Measurements from ENCODE around the gene BAIAP2L1. TPM values are rescaled to one million over a fixed set of nuclear protein-coding genes. Genes with fewer than 3 reads are reported as not detected.
"Not testable (repeated sequence)": the region's sequence is repeated elsewhere in the genome, so short reads cannot be mapped to it uniquely, and the experiment has no call there.

The BAIAP2L1 gene
- total and polyA plus RNA-seq, 4 donors = 0.23 to 5.4 (median 2.7) TPM

DNA sequence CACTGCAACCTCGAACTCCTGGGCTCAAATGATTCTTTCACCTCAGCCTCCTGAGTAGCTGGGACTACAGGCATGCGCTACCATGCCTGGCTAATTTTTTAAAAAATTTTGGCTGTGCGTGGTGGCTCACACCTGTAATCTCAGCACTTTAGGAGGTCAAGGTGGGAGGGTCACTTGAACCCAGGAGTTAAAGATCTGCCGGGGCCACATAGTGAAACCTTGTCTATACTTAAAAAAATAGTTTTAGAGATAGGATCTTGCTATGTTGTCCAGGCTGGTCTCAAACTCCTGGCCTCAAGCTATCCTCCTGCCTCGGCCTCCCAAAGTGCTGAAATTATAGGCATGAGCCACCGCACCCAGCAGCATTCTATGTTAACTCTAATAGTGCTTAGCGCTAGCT is 7.3 kb upstream of the BAIAP2L1 start:
- H3K36me3 ChIP-seq (ENCODE audit: control insufficient read depth in 1 of 2, insufficient read depth in 2 of 2, low read length in 1 of 2); DNase-seq; H3K27ac ChIP-seq (ENCODE audit: low read depth in 1 of 2, low read length in 2 of 2); intact Hi-C loops (cut with DNase I); H3K4me1 ChIP-seq (ENCODE audit: control insufficient read depth in 1 of 2, insufficient read depth in 2 of 2, low read length in 2 of 2); ATAC-seq (ENCODE audit: low FRiP score); H3K4me3 ChIP-seq (ENCODE audit: low read length in 2 of 2); H3K27me3 ChIP-seq (ENCODE audit: control insufficient read depth in 1 of 2, insufficient read depth in 2 of 2, low read length in 1 of 2); H3K9me3 ChIP-seq (ENCODE audit: control insufficient read depth, low read length): not testable (repeated sequence)
- 96% methylated on average over 7 of the region's 7 CpGs for whole genome bisulfite sequencing, 2 donors

DNA sequence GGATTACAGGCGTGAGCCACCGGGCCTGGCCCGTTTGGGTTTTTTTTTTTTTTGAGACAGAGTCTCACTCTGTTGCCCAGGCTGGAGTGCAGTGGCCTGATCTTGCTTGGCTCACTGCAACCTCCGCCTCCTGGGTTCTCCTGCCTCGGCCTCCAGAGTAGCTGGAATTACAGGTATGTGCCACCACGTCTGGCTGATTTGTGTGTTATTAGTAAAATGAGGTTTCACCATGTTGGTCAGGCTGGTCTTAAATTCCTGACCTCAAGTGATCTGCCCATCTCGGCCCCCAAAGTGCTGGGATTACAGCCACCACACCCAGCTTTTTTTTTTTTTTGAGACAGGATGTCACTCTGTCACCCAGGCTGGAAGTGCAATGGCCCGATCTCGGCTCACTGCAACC is 5.9 kb upstream of the BAIAP2L1 start:
- H3K9me3 ChIP-seq (ENCODE audit: control insufficient read depth, low read length) = no peaks in the 10 kb centered on the region
- ATAC-seq (ENCODE audit: low FRiP score) = no peak
- intact Hi-C loops (cut with DNase I) = no loop called here

GRCh38 chr7:98404840-98405239 is 4.0 kb upstream of the BAIAP2L1 start:
- 78 to 85% methylated on average over 2 of the region's 2 CpGs for WGBS, 2 donors
- ATAC-seq (ENCODE audit: low FRiP score) (no peak), DNase-seq (no peak)
- Histone ChIP-seq H3K4me3 (ENCODE audit: low read length in 2 of 2) (no peak overlapping the region), H3K36me3 (ENCODE audit: control insufficient read depth in 1 of 2, insufficient read depth in 2 of 2, low read length in 1 of 2) (no peaks in the 10 kb centered on the region), H3K27me3 (ENCODE audit: control insufficient read depth in 1 of 2, insufficient read depth in 2 of 2, low read length in 1 of 2) (no peaks in the 10 kb centered on the region), H3K4me1 (ENCODE audit: control insufficient read depth in 1 of 2, insufficient read depth in 2 of 2, low read length in 2 of 2) (no peaks in the 10 kb centered on the region), H3K27ac (ENCODE audit: low read depth in 1 of 2, low read length in 2 of 2) (no peak overlapping the region), H3K9me3 (ENCODE audit: control insufficient read depth, low read length) (no peaks in the 10 kb centered on the region)
- intact Hi-C loops (cut with DNase I) = no loop called here

More for the DNA sequence above, 5.9 kb upstream of the BAIAP2L1 start:
- no peaks in the 10 kb centered on the region for H3K27me3 ChIP-seq (ENCODE audit: control insufficient read depth in 1 of 2, insufficient read depth in 2 of 2, low read length in 1 of 2)
- DNase-seq = no peak
- H3K4me3 ChIP-seq (ENCODE audit: low read length in 2 of 2) = no peak overlapping the region
- H3K36me3 ChIP-seq (ENCODE audit: control insufficient read depth in 1 of 2, insufficient read depth in 2 of 2, low read length in 1 of 2) = no peaks in the 10 kb centered on the region
- no peaks in the 10 kb centered on the region for H3K4me1 ChIP-seq (ENCODE audit: control insufficient read depth in 1 of 2, insufficient read depth in 2 of 2, low read length in 2 of 2)
- no peak overlapping the region for H3K27ac ChIP-seq (ENCODE audit: low read depth in 1 of 2, low read length in 2 of 2)
- WGBS, 2 donors = 86 to 89% methylated on average over 9 of the region's 9 CpGs

DNA sequence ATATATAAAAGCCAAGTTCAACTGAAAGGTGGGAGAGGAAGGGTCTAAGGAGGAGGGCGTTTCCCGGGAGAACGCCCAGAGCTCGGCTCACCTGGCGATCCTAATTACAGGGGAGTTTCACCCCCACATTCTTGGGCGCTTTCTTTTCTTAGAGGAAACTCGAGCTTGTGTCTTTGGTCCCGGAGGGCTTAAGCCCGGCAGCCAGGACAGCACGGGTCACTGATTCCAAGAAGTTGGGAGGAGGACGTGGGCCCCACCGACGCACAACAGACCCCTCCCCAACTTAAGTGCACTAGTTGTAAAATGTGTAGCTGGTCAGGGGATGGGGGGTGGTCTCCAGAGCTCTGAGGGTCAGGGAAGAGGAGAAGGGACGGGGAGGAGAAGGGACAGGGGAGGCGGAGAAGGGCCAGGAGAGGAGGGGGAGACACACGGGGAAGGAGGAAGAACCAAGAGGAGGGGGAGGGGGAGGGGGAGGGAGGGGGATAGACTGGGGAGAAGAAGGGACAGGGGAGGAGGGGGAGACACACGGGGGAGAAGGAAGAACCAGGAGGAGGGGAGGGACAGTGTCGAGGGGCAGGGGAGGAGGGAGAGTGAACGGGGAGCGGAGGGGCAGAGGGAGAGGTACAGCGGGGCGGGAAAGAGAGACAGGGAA is 874 bp downstream of the BAIAP2L1 start:
- Histone ChIP-seq H3K27me3 (ENCODE audit: control insufficient read depth in 1 of 2, insufficient read depth in 2 of 2, low read length in 1 of 2) (no peaks in the 10 kb centered on the region), H3K4me3 (ENCODE audit: low read length in 2 of 2) (no peak overlapping the region), H3K36me3 (ENCODE audit: control insufficient read depth in 1 of 2, insufficient read depth in 2 of 2, low read length in 1 of 2) (no peaks in the 10 kb centered on the region), H3K9me3 (ENCODE audit: control insufficient read depth, low read length) (no peaks in the 10 kb centered on the region), H3K4me1 (ENCODE audit: control insufficient read depth in 1 of 2, insufficient read depth in 2 of 2, low read length in 2 of 2) (no peaks in the 10 kb centered on the region), H3K27ac (ENCODE audit: low read depth in 1 of 2, low read length in 2 of 2) (no peak overlapping the region)
- ATAC-seq (ENCODE audit: low FRiP score) (no peak), DNase-seq (no peak)
- intact Hi-C loops (cut with DNase I) = no loop called here
- 5 to 6% methylated on average over 18 to 20 of the region's 22 CpGs for WGBS, 2 donors

GRCh38 chr7:98399462-98399861 is 1.4 kb downstream of the BAIAP2L1 start:
- no peak overlapping the region for H3K27ac ChIP-seq (ENCODE audit: low read depth in 1 of 2, low read length in 2 of 2)
- 12 to 21% methylated on average over 7 of the region's 7 CpGs for WGBS, 2 donors
- no peaks in the 10 kb centered on the region for H3K27me3 ChIP-seq (ENCODE audit: control insufficient read depth in 1 of 2, insufficient read depth in 2 of 2, low read length in 1 of 2)
- no peaks in the 10 kb centered on the region for H3K9me3 ChIP-seq (ENCODE audit: control insufficient read depth, low read length)
- ATAC-seq (ENCODE audit: low FRiP score) (no peak), DNase-seq (no peak)
- H3K4me3 ChIP-seq (ENCODE audit: low read length in 2 of 2) = no peak overlapping the region
- H3K4me1 ChIP-seq (ENCODE audit: control insufficient read depth in 1 of 2, insufficient read depth in 2 of 2, low read length in 2 of 2) = no peaks in the 10 kb centered on the region
- H3K36me3 ChIP-seq (ENCODE audit: control insufficient read depth in 1 of 2, insufficient read depth in 2 of 2, low read length in 1 of 2) = no peaks in the 10 kb centered on the region
- intact Hi-C loops (cut with DNase I) = no loop called here

DNA sequence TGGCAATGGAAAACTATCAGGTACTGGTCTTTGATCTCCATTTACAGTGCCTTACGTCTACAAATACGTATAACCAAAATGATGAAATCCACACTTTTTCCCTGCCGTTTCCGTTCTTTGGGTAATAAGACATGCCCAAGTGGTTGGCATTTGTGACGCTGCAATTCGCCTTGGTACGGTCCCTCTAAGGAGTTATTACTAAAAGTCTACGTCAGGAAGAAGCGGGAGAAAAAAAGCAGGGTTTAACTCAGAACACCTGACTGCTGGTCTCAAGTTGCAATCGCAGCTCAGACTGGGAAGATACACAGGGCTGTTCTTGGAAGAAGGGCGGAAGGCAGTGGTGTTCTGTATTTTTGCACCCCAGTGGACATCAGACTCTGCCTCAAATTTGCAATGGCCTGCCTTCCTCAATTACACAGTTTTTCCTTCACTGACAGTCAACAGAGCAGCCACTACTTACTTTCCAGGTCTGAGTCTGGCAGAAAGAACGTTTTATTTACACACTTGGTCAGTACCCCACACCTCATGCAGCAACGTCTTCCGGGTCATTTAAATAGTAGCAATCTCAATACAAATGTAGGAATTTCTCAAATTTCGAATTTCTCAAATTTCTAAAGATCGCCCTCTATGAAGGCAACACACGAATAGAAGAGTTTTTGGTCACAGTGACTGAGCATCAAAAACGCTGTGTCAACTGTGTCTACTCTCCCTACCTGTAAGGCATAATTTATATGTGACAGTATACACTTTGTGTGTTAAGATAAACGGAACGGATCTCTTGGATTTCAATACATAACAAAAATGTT is 2.1 kb downstream of the BAIAP2L1 start:
- no peak for ATAC-seq (ENCODE audit: low FRiP score)
- DNase-seq = no peak
- H3K9me3 ChIP-seq (ENCODE audit: control insufficient read depth, low read length) = no peaks in the 10 kb centered on the region
- no peaks in the 10 kb centered on the region for H3K36me3 ChIP-seq (ENCODE audit: control insufficient read depth in 1 of 2, insufficient read depth in 2 of 2, low read length in 1 of 2)
- no peaks in the 10 kb centered on the region for H3K4me1 ChIP-seq (ENCODE audit: control insufficient read depth in 1 of 2, insufficient read depth in 2 of 2, low read length in 2 of 2)
- no peak overlapping the region for H3K27ac ChIP-seq (ENCODE audit: low read depth in 1 of 2, low read length in 2 of 2)
- no peak overlapping the region for H3K4me3 ChIP-seq (ENCODE audit: low read length in 2 of 2)
- no peaks in the 10 kb centered on the region for H3K27me3 ChIP-seq (ENCODE audit: control insufficient read depth in 1 of 2, insufficient read depth in 2 of 2, low read length in 1 of 2)
- 45 to 51% methylated on average over 20 of the region's 20 CpGs for WGBS, 2 donors
- intact Hi-C loops (cut with DNase I) = no loop called here

GRCh38 chr7:98396768-98397167 is 4.1 kb downstream of the BAIAP2L1 start:
- Histone ChIP-seq H3K4me1 (ENCODE audit: control insufficient read depth in 1 of 2, insufficient read depth in 2 of 2, low read length in 2 of 2) (no peaks in the 10 kb centered on the region), H3K27ac (ENCODE audit: low read depth in 1 of 2, low read length in 2 of 2) (no peak overlapping the region), H3K27me3 (ENCODE audit: control insufficient read depth in 1 of 2, insufficient read depth in 2 of 2, low read length in 1 of 2) (no peaks in the 10 kb centered on the region), H3K4me3 (ENCODE audit: low read length in 2 of 2) (no peak overlapping the region), H3K9me3 (ENCODE audit: control insufficient read depth, low read length) (no peaks in the 10 kb centered on the region), H3K36me3 (ENCODE audit: control insufficient read depth in 1 of 2, insufficient read depth in 2 of 2, low read length in 1 of 2) (no peaks in the 10 kb centered on the region)
- DNase-seq = no peak
- 94 to 99% methylated on average over 2 of the region's 2 CpGs for WGBS, 2 donors
- intact Hi-C loops (cut with DNase I) = no loop called here
- ATAC-seq (ENCODE audit: low FRiP score) = no peak

DNA sequence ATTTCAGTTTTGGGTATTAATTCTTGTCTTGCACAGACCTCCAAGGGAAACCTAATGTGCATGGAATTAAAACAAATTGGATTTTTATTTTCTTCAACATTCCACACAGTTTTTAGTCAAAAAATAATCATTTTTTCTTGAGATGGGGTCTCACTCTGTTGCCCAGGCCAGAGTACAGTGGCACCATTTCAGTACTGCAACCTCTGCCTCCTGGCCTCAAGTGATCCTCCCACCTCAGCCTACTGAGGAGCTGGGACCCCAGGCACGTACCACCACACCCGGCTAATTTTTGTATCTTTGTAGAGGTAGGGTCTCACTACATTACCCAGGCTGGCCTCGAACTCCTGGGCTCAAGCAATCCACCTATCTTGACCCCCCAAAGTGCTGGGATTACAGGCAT is 4.9 kb downstream of the BAIAP2L1 start:
- intact Hi-C loops (cut with DNase I) = no loop called here
- Histone ChIP-seq H3K4me1 (ENCODE audit: control insufficient read depth in 1 of 2, insufficient read depth in 2 of 2, low read length in 2 of 2) (no peaks in the 10 kb centered on the region), H3K9me3 (ENCODE audit: control insufficient read depth, low read length) (no peaks in the 10 kb centered on the region), H3K4me3 (ENCODE audit: low read length in 2 of 2) (no peak overlapping the region), H3K27ac (ENCODE audit: low read depth in 1 of 2, low read length in 2 of 2) (no peak overlapping the region), H3K36me3 (ENCODE audit: control insufficient read depth in 1 of 2, insufficient read depth in 2 of 2, low read length in 1 of 2) (no peaks in the 10 kb centered on the region), H3K27me3 (ENCODE audit: control insufficient read depth in 1 of 2, insufficient read depth in 2 of 2, low read length in 1 of 2) (no peaks in the 10 kb centered on the region)
- 89 to 92% methylated on average over 3 of the region's 3 CpGs for WGBS, 2 donors
- ATAC-seq (ENCODE audit: low FRiP score) (no peak), DNase-seq (no peak)

DNA sequence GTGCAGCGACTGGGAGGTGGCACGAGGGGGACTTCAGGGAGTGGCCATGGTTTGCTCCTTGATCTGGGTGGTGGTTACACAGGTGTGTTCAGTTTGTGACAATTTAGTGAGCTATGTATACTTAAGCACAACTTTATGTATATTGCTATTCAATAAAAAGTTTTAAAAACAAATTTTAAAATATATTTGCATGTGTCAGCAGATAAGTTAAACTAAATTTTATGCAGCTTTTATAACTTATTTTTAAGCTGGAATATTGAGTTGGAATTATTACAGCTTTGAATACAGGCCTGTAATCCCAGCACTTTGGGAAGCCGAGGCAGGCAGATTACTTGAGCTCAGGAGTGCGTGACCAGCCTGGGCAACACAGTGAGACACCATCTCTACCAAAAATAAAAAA is 5.4 kb downstream of the BAIAP2L1 start:
- Histone ChIP-seq H3K27ac (ENCODE audit: low read depth in 1 of 2, low read length in 2 of 2) (no peak overlapping the region), H3K27me3 (ENCODE audit: control insufficient read depth in 1 of 2, insufficient read depth in 2 of 2, low read length in 1 of 2) (no peaks in the 10 kb centered on the region), H3K36me3 (ENCODE audit: control insufficient read depth in 1 of 2, insufficient read depth in 2 of 2, low read length in 1 of 2) (no peaks in the 10 kb centered on the region), H3K4me3 (ENCODE audit: low read length in 2 of 2) (no peak overlapping the region), H3K4me1 (ENCODE audit: control insufficient read depth in 1 of 2, insufficient read depth in 2 of 2, low read length in 2 of 2) (no peaks in the 10 kb centered on the region), H3K9me3 (ENCODE audit: control insufficient read depth, low read length) (no peaks in the 10 kb centered on the region)
- intact Hi-C loops (cut with DNase I) = no loop called here
- no peak for DNase-seq
- no peak for ATAC-seq (ENCODE audit: low FRiP score)
- 85 to 90% methylated on average over 4 of the region's 4 CpGs for WGBS, 2 donors
